ENCODE results near the gene RWDD3. TPM values are rescaled to one million over a fixed set of nuclear protein-coding genes. Genes with fewer than 3 reads are reported as not detected.

RWDD3 gene
- polyA plus RNA-seq, 1 donor from 2014 or later: 44.3 TPM

GRCh38 chr1:95219407-95219806, 14.6 kb upstream of the RWDD3 start:
- H3K36me3 Mint-ChIP-seq: no peaks in the 10 kb centered on the region
- no peak overlapping the region for H3K4me3 Mint-ChIP-seq
- peaks cover 7 to 14% (median 11%) of the 10 kb centered on the region in 3 donors for H3K4me1 Mint-ChIP-seq
- H3K27ac Mint-ChIP-seq: no peak overlapping the region
- H3K9me3 Mint-ChIP-seq: peaks cover 0 to 5% (median 0%) of the 10 kb centered on the region in 3 donors
- H3K27me3 Mint-ChIP-seq: peaks cover 7% of the 10 kb centered on the region

GRCh38 chr1:95221306-95221705, 12.7 kb upstream of the RWDD3 start:
- H3K27ac Mint-ChIP-seq: no peak overlapping the region
- H3K36me3 Mint-ChIP-seq: no peaks in the 10 kb centered on the region
- peaks cover 7% of the 10 kb centered on the region for H3K27me3 Mint-ChIP-seq
- H3K4me1 Mint-ChIP-seq: peaks cover 7 to 14% (median 11%) of the 10 kb centered on the region in 3 donors
- peaks cover 0 to 5% (median 0%) of the 10 kb centered on the region in 3 donors for H3K9me3 Mint-ChIP-seq
- no peak overlapping the region for H3K4me3 Mint-ChIP-seq

GRCh38 chr1:95222629-95223028, 11.4 kb upstream of the RWDD3 start:
- Mint-ChIP-seq H3K4me3 (no peak overlapping the region), H3K36me3 (no peaks in the 10 kb centered on the region), H3K9me3 (no peaks in the 10 kb centered on the region), H3K4me1 (peaks cover 0 to 5% (median under 1%) of the 10 kb centered on the region in 3 donors), H3K27me3 (peaks cover under 1% of the 10 kb centered on the region), H3K27ac (no peak overlapping the region)

GRCh38 chr1:95223110-95223509, 10.9 kb upstream of the RWDD3 start:
- Mint-ChIP-seq H3K4me1 (peaks cover 0 to 3% (median 0%) of the 10 kb centered on the region in 3 donors), H3K27me3 (no peaks in the 10 kb centered on the region), H3K4me3 (no peak overlapping the region), H3K27ac (no peak overlapping the region), H3K36me3 (no peaks in the 10 kb centered on the region), H3K9me3 (no peaks in the 10 kb centered on the region)

GRCh38 chr1:95226781-95227660, 7.0 kb upstream of the RWDD3 start:
- no peak overlapping the region for H3K4me3 Mint-ChIP-seq
- H3K36me3 Mint-ChIP-seq: peaks cover 2% of the 10 kb centered on the region
- H3K27ac Mint-ChIP-seq: no peak overlapping the region
- H3K4me1 Mint-ChIP-seq: peaks cover 0 to 2% (median 1%) of the 10 kb centered on the region in 3 donors
- H3K27me3 Mint-ChIP-seq: no peaks in the 10 kb centered on the region
- H3K9me3 Mint-ChIP-seq: peaks cover 0 to 3% (median 0%) of the 10 kb centered on the region in 3 donors

- Mint-ChIP-seq H3K4me1 (peaks cover 0 to 10% (median 2%) of the 10 kb centered on the region in 3 donors), H3K27ac (no peak overlapping the region), H3K27me3 (no peaks in the 10 kb centered on the region), H3K36me3 (peaks cover 2% of the 10 kb centered on the region), H3K4me3 (no peak overlapping the region), H3K9me3 (peaks cover 0 to 3% (median 0%) of the 10 kb centered on the region in 3 donors)
Observed at GRCh38 chr1:95229037-95229436, 5.0 kb upstream of the RWDD3 start.

GRCh38 chr1:95229706-95230105, 4.3 kb upstream of the RWDD3 start:
- Mint-ChIP-seq H3K4me3 (no peak overlapping the region), H3K27me3 (no peaks in the 10 kb centered on the region), H3K27ac (no peak overlapping the region), H3K4me1 (peaks cover 0 to 12% (median 4%) of the 10 kb centered on the region in 3 donors), H3K9me3 (peaks cover 0 to 3% (median 0%) of the 10 kb centered on the region in 3 donors), H3K36me3 (peaks cover 2% of the 10 kb centered on the region)

GRCh38 chr1:95230256-95230655, 3.8 kb upstream of the RWDD3 start:
- Mint-ChIP-seq H3K27ac (no peak overlapping the region), H3K36me3 (peaks cover 2% of the 10 kb centered on the region), H3K27me3 (no peaks in the 10 kb centered on the region), H3K4me1 (peaks cover 0 to 13% (median 5%) of the 10 kb centered on the region in 3 donors), H3K4me3 (peak overlapping the region in 1 of 4 donors; percentile 10), H3K9me3 (peaks cover 0 to 3% (median 0%) of the 10 kb centered on the region in 3 donors)

GRCh38 chr1:95230768-95231191, 3.2 kb upstream of the RWDD3 start:
- Mint-ChIP-seq H3K4me3 (no peak overlapping the region), H3K27me3 (no peaks in the 10 kb centered on the region), H3K36me3 (peaks cover 2% of the 10 kb centered on the region), H3K27ac (no peak overlapping the region), H3K4me1 (peaks cover 4 to 16% (median 8%) of the 10 kb centered on the region in 3 donors), H3K9me3 (peaks cover 0 to 3% (median 0%) of the 10 kb centered on the region in 3 donors)

GRCh38 chr1:95232646-95233318, 1.2 kb upstream of the RWDD3 start:
- no peak overlapping the region for H3K27ac Mint-ChIP-seq
- no peaks in the 10 kb centered on the region for H3K27me3 Mint-ChIP-seq
- H3K4me1 Mint-ChIP-seq: peaks cover 16 to 33% (median 16%) of the 10 kb centered on the region in 3 donors
- H3K36me3 Mint-ChIP-seq: peaks cover 5% of the 10 kb centered on the region
- peaks cover 0 to 3% (median 0%) of the 10 kb centered on the region in 3 donors for H3K9me3 Mint-ChIP-seq
- H3K4me3 Mint-ChIP-seq: peak overlapping the region; percentile 89 to 97 (median 96)

- peak overlapping the region; percentile 57 to 94 (median 89) for H3K27ac Mint-ChIP-seq
- H3K9me3 Mint-ChIP-seq: peaks cover 0 to 3% (median 0%) of the 10 kb centered on the region in 3 donors
- peaks cover 19 to 37% (median 20%) of the 10 kb centered on the region in 3 donors for H3K4me1 Mint-ChIP-seq
- H3K36me3 Mint-ChIP-seq: peaks cover 5% of the 10 kb centered on the region
- H3K27me3 Mint-ChIP-seq: no peaks in the 10 kb centered on the region
- H3K4me3 Mint-ChIP-seq: peak overlapping the region; percentile 89 to 97 (median 96)
Observed at GRCh38 chr1:95233319-95233736, 682 bp upstream of the RWDD3 start.

GRCh38 chr1:95236784-95237575, 3.0 kb downstream of the RWDD3 start:
- Mint-ChIP-seq H3K36me3 (peaks cover 16% of the 10 kb centered on the region), H3K4me3 (peak overlapping the region; percentile 21 to 83 (median 52)), H3K4me1 (peaks cover 22 to 45% (median 30%) of the 10 kb centered on the region in 3 donors), H3K9me3 (peaks cover 2 to 6% (median 3%) of the 10 kb centered on the region in 3 donors), H3K27me3 (no peaks in the 10 kb centered on the region), H3K27ac (no peak overlapping the region)

GRCh38 chr1:95237981-95238703, 4.1 kb downstream of the RWDD3 start:
- Mint-ChIP-seq H3K4me1 (peaks cover 22 to 43% (median 30%) of the 10 kb centered on the region in 3 donors), H3K27me3 (no peaks in the 10 kb centered on the region), H3K4me3 (peak overlapping the region in 1 of 4 donors; percentile 2), H3K9me3 (peaks cover 3 to 6% (median 4%) of the 10 kb centered on the region in 3 donors), H3K27ac (no peak overlapping the region), H3K36me3 (peaks cover 16% of the 10 kb centered on the region)

GRCh38 chr1:95245029-95245428, 11.0 kb downstream of the RWDD3 start:
- peaks cover 10% of the 10 kb centered on the region for H3K36me3 Mint-ChIP-seq

More at GRCh38 chr1:95245029-95245428, 11.0 kb downstream of the RWDD3 start:
- H3K9me3 Mint-ChIP-seq: peaks cover 3 to 6% (median 4%) of the 10 kb centered on the region in 3 donors
- H3K4me1 Mint-ChIP-seq: peaks cover 4 to 11% (median 6%) of the 10 kb centered on the region in 3 donors
- no peak overlapping the region for H3K4me3 Mint-ChIP-seq
- no peaks in the 10 kb centered on the region for H3K27me3 Mint-ChIP-seq
- H3K27ac Mint-ChIP-seq: no peak overlapping the region
